HG03175 (cell line): ENCODE measurements around the gene DOCK3.
"Not testable (repeated sequence)": the region's sequence is repeated elsewhere in the genome, so short reads cannot be mapped to it uniquely, and the experiment has no call there.

Experiments used
- ATAC-seq: cut with Tn5 transposase; IDR thresholded peaks from one replicate; pipeline ENCODE4 v1.9.1; 2021; ENCODE audit warnings: mild to moderate bottlenecking, moderate library complexity; ENCODE audit not compliant: unreplicated experiment

Gene DOCK3

DNA sequence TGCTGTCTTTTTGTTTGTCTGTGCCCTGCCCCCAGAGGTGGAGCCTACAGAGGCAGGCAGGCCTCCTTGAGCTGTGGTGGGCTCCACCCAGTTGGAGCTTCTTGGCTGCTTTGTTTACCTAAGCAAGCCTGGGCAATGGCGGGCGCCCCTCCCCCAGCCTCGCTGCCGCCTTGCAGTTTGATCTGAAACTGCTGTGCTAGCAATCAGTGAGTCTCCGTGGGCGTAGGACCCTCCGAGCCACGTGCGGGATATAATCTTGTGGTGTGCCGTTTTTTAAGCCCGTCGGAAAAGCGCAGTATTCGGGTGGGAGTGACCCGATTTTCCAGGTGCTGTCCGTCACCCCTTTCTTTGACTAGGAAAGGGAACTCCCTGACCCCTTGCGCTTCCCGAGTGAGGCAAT lies 303.9 kb downstream of the DOCK3 start:
- not testable (repeated sequence) for ATAC-seq

DNA sequence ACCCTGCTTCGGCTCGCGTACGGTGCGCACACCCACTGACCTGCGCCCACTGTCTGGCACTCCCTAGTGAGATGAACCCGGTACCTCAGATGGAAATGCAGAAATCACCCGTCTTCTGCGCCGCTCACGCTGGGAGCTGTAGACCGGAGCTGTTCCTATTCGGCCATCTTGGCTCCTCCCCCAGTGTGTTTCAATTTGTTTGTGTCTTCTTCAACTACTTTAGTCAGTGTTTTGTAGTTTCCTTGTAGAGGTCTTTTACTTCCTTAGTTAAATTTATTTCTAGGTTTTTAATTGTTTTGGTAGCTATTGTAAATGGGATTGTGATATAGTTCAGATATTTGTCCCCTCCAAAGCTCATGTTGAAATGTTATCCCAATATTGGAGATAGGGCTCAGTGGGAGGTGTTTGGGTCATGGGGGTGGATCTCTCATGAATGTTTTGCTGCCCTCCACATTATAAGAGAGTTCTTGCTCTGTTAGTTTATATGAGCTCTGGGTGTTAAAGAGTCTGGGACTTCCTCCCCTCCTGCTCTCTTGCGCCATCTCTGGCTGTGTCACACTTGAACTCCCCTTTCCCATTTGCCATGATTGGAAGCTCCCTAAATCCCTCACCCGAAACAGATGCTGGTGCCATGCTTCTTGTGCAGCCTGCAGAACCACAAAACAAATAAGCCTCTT lies 304.4 kb downstream of the DOCK3 start:
- ATAC-seq, result no peak

DNA sequence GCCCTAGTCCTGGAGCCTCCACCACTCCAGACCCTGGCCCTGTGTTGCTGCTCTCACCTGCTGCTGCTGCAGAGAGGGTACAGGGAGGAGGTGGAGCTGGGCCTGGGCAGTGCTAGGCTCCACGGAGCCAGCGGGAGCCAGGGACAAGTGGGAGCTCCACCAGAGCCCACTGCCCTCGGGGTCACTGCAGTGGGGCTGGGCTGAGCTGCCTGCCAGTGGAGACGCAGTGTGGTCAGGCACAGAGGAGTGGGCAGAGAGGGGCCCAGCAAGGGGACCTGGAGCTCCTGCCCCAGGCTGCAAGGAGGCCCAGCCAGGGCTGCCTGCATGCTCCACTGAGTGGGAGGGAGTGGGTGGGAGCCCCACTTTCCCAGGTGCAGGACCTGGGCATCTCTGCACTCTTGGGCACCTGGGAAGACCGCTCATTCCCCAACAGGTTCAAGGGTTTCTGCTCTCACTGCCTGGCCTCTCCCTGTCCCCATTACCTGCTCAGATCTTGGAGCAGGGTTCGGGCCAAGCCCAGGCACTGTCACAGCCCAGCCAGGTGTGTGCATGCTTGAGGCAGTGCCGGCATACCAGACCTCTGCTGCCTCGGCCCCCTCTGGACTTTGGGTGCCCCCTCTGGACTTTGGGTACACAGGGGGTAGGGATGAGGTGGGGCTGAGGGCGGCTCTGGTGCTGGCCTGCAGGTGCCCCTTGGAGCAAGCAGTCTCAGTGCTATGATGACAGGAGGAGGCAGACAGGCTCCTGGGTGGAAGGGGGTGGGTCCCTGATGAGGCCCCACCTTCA lies 308.0 kb downstream of the DOCK3 start:
- ATAC-seq, result no peak

DNA sequence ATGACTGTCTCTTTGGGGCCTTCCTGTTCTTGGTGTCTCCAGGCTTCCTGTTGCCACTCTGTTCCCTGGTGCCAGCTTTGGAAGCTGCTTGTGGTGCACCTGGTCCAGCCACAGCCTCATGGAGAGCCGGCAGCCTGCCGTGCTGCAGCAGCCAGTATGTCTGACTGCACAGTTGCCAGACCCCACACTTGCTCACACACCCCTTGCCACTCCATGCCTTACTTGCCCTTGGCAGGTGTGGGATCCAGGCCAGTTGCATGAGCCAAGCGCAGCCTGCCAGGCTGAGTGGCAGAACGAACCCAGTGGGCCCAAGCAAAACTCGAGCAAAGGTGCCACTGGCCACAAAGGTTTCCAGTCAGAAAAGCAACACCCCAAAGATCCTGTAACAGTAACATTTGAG lies 309.2 kb downstream of the DOCK3 start:
- ATAC-seq, result no peak

DNA sequence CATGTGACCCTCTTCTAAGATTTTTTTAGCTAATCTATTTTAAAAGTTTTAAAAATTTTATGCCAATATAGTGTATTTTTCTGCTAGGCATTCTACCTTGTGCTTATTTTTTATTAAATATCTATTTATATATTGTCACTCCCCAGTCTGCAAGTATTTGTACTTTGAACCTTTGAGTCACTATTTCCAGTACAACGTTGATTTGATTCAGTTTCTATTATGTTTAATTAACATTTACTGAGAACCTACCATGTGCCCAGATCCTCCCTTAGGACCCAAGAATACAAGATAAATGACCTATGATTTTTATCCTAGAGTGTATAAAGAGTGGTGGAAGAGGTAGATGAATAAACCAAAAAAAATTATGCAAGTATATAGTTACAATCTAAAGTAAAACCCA lies 311.2 kb downstream of the DOCK3 start:
- no peak for ATAC-seq

DNA sequence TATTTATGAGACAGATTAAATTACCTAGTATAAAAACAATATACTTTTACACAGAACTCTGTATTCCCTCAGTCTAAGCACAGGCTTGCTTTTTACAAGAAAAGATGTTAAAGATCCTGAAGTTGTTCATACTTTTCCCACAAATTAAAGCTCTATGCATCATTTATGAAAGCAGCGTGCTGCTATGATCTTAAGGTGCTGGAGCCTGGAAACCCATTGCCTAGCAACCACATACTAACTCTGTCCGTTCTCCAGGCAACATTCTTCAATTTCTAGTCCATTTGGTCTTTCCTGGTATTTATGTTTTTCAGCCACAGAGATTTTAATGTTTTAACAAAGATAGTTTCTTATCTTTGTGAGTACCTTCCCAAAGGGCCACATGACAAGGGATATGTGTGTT lies 312.0 kb downstream of the DOCK3 start:
- ATAC-seq, result no peak

DNA sequence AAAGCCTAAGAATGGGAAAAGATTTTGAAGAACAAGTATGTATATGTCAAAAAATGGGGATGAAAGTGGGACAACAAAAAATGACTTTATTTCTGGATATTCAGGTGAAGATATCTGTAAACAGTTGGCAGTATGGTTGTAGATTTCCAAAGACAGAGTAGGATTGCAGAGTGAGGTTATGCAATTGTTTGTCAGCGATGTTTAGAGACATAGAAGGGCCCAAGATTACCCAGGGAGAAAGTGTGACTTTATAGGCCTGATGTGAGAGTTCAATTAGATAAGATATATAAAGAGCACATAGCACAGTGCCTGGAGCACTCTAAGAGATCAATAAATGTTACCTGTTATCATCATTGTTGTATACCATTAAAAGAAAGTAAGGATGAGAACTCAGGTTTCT lies 319.8 kb downstream of the DOCK3 start:
- ATAC-seq, result no peak

DNA sequence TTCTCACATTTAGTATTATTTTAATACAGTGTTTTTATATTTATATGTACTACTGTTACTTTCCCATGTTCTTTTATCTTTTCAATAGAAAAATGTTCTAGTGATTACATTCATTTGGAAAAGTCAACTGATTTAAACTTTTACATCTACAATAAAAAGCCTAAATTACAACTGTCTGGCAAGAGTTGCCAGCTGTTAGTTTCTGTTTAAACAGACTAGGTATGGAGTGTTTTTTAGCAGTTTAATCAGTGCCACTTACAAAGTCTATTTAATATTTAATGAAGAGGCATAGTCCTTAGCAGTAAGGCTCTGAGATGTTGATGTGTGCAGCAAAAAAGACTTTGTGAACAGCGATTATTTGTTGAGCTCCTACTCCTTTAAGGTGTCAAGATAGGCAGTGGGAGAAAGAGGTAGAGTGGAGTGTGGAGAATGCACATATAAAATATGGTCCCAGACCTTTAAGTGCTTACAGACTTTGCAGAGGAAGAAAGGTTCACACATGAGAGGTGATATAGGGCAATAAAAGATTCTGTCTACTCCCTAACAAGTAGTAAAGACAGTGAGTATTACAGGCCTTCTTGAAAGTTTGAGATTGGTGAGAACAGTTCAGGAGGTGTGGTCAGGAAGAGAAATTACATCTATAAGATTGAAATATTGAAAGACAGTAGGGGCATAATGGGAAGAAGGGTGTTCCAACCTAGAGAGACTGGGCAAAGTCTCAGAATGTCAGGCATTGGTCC lies 320.5 kb downstream of the DOCK3 start:
- no peak for ATAC-seq

DNA sequence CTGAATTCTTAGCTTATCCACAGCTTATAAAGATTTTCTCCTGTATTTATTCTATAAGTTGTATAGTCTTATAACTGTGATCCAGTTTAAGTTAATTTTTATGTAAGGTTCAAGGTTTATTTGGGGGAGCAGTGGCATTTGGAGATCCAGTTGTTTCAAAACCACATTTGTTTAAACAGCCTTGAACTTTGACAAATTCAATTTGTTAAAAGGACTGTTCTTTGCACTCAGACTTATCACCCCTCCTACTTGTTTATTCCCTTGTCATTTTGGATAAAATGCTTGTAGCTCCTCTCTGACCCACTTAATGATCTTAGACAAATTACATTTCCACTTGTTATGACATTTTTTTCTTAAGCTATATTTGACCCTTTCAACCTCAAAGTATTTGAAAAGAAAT lies 327.8 kb downstream of the DOCK3 start:
- no peak for ATAC-seq

DNA sequence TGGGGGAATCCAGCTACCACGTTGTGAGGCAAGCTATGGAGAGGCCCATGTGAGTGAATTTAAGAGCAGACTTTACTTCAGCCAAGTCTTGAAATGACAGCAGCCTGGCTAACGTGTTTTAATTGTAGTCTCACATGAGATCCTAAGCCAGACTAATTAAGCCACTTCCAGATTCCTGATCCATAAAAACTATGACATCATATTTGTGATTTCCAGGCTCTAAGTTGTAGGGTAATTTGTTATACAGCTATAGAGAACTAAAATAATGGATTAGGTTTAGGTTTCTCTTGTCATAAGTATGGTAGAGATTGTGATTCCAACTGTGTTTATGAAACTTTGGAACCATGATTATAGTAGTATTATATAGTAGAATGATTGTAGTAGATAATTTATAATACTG lies 329.5 kb downstream of the DOCK3 start:
- no peak for ATAC-seq

DNA sequence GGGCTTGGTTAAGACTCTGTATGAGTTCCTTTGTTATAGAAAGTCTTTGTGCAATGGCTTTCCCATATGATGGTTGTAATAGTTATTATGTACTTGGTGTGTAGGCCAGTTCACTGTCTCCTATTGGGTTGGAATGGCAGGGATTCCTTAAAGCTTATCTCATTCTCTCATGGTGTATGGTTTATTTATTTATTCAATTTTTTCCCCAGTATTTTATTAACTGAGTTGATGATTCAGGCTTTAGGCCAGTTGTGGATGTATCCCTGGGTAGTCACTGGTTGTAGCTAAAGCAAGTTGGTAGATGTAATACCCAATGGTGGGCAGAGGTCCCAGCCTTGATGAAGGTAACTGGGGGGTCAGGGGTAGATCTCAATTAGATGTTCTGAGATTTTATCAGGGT lies 349.4 kb downstream of the DOCK3 start:
- no peak for ATAC-seq

DNA sequence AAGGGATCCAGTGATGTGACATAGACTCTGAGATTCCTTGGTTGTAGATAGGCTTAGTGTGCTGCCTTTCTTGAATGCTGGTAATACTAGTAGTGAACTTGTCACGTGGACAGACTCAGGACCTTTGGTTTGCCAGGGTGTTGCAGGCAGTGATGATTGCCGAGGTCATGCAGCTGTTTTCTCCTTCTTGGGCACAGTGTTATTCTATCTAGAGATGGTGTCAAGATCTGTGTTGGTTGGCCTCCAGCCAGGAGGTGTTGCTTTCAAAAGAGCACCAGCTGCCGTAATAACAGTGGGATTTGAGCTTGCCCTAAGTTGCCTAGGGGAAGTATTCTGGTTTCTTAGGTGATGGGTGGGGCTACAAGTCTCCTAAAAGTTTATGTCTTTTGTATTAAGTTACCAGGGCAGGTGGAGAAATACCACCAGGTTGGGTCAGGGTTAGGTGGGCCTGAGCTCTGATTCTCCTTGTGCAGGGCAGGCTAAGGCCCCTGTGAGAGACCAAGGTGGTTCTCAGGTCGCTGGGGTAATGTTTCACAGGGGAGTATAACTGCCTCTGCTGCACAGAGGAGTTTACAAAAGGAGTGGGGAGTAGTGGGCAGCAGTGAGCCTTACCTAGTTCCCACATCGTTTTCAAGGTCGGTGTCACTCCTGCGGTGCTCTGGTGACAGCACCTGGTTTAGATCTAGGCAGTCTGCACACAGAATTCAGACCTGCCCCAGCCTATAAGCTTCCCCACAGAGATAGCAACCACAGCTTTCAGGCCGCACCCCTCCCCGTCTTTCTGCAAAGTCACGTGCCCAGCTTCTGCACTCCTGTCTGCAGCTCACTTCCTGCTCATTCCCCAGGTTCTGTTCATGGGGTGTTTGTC lies 350.3 kb downstream of the DOCK3 start:
- no peak for ATAC-seq

DNA sequence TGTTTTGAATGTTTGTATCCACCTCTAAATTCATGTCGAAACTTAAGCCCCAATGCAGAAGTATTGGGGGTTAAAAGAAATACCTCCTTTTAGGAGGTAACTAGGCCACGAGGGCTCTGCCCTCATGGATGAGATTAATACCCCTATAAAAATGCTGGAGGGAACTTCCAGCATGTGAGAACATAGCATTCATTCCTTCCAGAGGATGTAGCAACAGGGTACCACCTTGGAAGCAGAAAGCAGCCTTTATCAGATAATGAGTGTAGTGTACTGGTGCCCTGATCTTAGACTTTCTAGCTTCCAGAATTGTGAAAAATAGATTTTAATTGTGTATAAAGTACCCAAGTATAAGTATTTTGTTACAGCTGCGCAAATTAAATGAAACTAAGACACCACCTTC lies 356.9 kb downstream of the DOCK3 start:
- no peak for ATAC-seq

DNA sequence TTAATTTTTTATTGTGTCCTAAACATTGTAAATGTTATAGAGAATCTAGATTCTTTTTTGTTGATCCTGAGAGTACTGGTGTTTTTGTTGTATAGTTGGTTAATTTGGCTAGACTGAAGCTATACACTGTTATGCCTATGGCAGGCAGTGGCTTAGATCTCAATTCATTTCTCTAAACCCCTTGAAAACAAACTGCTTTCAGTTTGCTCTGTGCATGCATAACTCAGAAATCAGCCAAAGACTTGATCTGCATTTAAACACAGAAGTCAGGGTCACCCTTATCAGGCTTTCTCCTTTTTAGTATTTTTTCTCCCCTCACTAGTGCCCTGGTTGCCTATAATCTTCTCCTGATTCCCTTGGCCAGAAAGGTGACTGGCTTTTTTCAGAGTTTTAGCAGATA lies 360.9 kb downstream of the DOCK3 start:
- no peak for ATAC-seq

DNA sequence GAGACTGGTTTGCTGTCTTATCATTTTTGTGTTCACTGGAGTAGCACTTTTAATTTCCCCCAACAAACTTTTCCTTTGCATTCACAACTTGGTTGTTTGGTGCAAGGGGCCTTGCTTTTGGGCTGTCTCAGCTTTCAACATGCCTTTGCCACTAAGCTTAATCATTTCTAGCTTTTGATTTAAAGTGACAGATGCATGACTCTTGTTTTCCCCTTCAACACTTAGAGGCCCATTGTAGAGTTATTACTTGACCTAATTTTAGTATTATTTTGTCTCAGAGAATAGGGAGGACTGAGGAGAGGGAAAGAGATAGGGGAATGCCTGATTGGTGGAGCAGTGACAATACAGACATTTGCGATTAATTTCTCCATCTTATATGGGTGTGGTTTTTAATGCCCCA lies 370.3 kb downstream of the DOCK3 start:
- ATAC-seq, result no peak

DNA sequence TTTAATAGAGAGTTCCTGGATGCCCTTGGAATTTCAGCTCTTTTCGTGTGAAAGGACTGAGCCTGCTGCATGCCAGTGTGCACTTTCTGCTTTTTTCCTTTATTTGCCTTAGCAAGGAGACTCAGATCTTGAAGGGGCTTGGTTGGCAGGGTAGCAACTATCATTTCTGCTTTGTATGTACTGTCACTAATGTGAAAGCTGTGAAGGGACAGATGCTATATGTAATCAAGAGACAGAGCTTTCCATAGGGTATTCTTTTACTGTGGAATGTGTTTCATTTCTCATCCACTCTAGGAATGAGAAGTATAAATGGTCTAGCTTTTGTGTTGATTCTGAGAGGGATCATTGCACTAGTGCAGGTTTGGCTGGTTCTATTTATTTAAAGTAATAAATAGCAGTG lies 377.8 kb downstream of the DOCK3 start:
- ATAC-seq, result no peak

DNA sequence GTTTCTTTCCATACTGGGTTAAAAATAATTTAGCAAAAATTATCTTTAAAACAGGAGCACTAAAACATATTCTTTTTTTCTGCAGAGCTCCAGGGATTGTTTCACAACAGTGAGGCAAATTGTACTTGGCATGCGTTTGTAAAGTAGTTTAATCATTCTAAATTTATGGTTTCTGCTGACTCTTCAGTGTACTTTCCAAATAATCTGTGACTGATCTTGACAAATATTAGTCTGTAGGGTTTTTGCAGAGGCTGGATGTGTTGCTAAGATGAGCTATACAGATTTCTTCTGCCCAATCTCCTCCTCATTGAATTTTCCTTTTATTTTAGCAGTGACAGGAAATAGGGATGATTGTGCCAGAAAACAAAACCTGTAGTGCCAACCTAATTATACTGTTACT lies 382.4 kb downstream of the DOCK3 start:
- ATAC-seq, result no peak

DNA sequence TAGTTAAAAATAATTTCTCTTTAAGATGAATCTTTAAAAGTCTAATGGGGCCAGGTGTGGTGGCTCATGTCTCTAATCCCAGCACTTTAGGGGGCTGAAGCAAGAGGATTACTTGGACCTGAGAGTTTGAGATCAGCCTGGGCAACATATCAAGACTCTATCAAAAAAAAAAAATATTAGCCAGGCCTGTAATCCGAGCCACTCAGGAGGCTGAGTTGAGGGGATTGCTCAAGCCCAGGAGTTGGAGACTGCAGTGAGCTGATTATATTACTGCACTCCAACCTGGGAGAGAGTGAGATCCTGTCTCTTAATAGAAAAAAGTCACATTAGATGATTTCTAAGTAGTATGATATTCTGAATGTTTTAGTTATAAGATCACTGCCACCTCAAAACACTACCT lies 388.3 kb downstream of the DOCK3 start:
- ATAC-seq, result no peak

DNA sequence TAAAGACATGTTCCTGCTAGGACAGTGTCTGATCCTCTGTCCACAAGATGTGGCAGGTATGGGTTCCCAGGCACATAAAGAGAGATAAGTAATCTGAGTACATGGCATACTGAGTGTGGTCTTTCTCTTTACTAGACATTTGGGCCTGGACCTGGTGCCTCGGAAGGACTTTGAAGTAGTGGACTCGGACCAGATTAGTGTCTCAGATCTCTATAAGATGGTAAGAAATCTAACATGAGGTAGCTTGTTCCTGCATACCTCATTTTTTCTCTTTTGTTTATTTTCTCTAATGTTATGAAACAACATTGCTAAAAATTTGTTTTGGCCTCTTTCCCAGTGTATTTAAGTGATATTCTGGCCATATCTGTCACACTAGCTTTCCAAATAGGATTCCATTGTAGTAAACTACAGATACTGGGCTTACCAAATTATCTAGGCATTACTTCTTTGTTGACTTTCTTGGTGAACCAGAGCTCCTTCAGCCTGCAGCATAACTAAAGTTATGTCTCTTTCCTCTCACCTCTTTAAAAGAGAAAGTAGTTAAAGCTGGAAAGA lies 400.6 kb downstream of the DOCK3 start:
- ATAC-seq, result no peak

DNA sequence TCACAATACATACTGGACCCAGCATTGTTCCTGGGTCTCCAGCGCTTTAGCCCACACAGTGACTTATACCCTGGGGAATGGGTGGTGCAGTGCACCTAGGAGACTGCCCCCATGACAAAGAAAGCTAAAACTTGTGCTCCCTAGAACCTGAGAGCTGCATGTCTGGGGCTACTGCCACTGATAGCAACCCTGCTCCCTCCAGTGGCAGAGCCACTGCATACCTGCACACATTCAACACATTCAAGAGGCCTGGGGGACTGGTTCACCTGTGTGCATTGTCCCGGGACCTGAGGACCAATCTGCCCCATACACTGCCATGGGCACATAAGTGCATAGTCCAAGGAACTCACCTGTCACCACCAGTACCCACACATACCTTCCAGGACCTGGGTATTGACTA lies 407.6 kb downstream of the DOCK3 start:
- no peak for ATAC-seq

DNA sequence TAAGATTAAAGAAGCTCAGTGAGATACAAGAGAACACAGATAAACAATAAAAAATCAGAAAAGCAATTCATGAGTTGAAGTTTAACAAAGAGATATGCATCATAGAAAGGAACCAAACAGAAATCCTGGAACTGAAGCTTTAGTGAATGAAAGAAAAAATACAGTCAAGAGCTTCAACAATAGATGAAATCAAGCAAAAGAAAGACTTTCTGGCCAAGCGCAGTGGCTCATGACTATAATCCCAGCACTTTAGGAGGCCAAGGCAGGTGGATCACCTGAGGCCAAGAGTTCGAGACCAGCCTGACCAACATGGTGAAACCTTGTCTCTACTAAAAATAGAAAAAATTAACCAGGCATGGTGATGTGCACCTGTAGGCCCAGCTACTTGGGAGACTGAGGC lies 408.8 kb downstream of the DOCK3 start:
- ATAC-seq, result no peak
